K562 (cell line): ENCODE data around the gene DYNLT2B. TPM values are rescaled to one million over a fixed set of nuclear protein-coding genes. Genes with fewer than 3 reads are reported as not detected.

Source experiments
- ARID2 ChIP-seq: fragments of 450-650 bp; IDR thresholded peaks from 2 replicates; pipeline ENCODE4 v1.6.1; 2017; ENCODE audit warnings: antibody characterized with exemption, mild to moderate bottlenecking
- ERF ChIP-seq: fragments of 450-650 bp; formaldehyde crosslinking; IDR thresholded peaks from 2 replicates; pipeline ENCODE4 v1.4.0; 2020; ENCODE audit warnings: mild to moderate bottlenecking, mixed read lengths
- FOXP1 ChIP-seq: sonication (generic); formaldehyde crosslinking; IDR thresholded peaks from 2 replicates; pipeline ENCODE4 v1.8.0; 2022; ENCODE audit warnings: mild to moderate bottlenecking, missing genetic modification reagents
- KAT2B ChIP-seq: IDR thresholded peaks from one replicate; pipeline ENCODE4 v1.6.1; 2012; ENCODE audit warnings: low read depth, mild to moderate bottlenecking, control low read depth, inconsistent platforms, low read length, moderate library complexity
- KAT7 ChIP-seq: sonication (generic); formaldehyde crosslinking; IDR thresholded peaks from 2 replicates; pipeline ENCODE4 v1.8.0; 2022; ENCODE audit warnings: missing genetic modification reagents, mild to moderate bottlenecking, borderline replicate concordance
- KLF16 ChIP-seq: IDR thresholded peaks from 2 replicates; pipeline ENCODE4 v1.6.1; 2016; ENCODE audit warnings: antibody characterized with exemption
- LCOR ChIP-seq: sonication (generic); formaldehyde crosslinking; IDR thresholded peaks from 2 replicates; pipeline ENCODE4 v1.8.0; 2022; ENCODE audit warnings: mild to moderate bottlenecking, missing genetic modification reagents
- MEIS2 ChIP-seq: fragments of 450-650 bp; IDR thresholded peaks from 2 replicates; pipeline ENCODE4 v1.6.1; 2014; ENCODE audit warnings: mild to moderate bottlenecking; ENCODE audit not compliant: partially characterized antibody
- MTA1 ChIP-seq: fragments of 450-650 bp; IDR thresholded peaks from 2 replicates; pipeline ENCODE4 v1.6.1; 2017; ENCODE audit warnings: borderline replicate concordance
- NUFIP1 ChIP-seq: fragments of 450-650 bp; IDR thresholded peaks from 2 replicates; pipeline ENCODE4 v1.6.1; 2018; ENCODE audit not compliant: partially characterized antibody
- SMAD4 ChIP-seq: fragments of 250-450 bp; sonication (Bioruptor Pico); conservative IDR thresholded peaks from 2 replicates; pipeline ENCODE4 v1.8.0; 2021; ENCODE audit warnings: inconsistent platforms, mild to moderate bottlenecking, moderate library complexity
- TRIM24 ChIP-seq, 2 experiments: fragments of 450-650 bp; IDR thresholded peaks; 2 replicates each; pipeline ENCODE4 v1.6.1; 2016
- ZBTB7A ChIP-seq: IDR thresholded peaks from 2 replicates; pipeline ENCODE4 v1.6.1; 2011; ENCODE audit warnings: low read depth, mild to moderate bottlenecking, low read length, moderate library complexity, borderline replicate concordance; ENCODE audit not compliant: control insufficient read depth
- ZNF436 ChIP-seq: fragments of 250-450, 450-650 bp; sonication (Bioruptor Pico); formaldehyde crosslinking; IDR thresholded peaks from 2 replicates; pipeline ENCODE4 v1.7.0; 2020; ENCODE audit warnings: mild to moderate bottlenecking
- polyA plus RNA-seq, 8 experiments: library from polyadenylated mRNA; depleted of rRNA in 4 of 8; stranded (reverse) in 5 of 8; unstranded in 3 of 8; fragments of >200 nt; fragmentation: Nextera tagmentation in 2 of 8; fragmentation: Illumina TruSeq in 1 of 8; extraction: Ambion mirVana in 2 of 8; extraction: Trizol in 1 of 8; gene quantifications; 2 replicates each; pipeline versions ENCODE4 v1.2.1 to v1.2.3, GENCODE V29; 2011 to 2014; ENCODE audit warnings: inconsistent platforms in 1 of 8, missing spikeins in 1 of 8
- total RNA-seq, 7 experiments: library from RNA; depleted of rRNA in 6 of 7; stranded (reverse); fragments of >200 nt in 6 of 7; fragmentation: Illumina TruSeq in 2 of 7; extraction: Trizol in 2 of 7; gene quantifications; 2 replicates each; pipeline versions ENCODE4 v1.2.1 to v1.2.3, GENCODE V29; 2011 to 2021; ENCODE audit warnings: low replicate concordance in 1 of 7
- TF ChIP-seq, protein P1 (sequence below), 2 experiments: fragments of 150-350 bp in 1 of 2; IDR thresholded peaks; 2 replicates each; pipeline ENCODE4 v1.6.1; 2012 to 2016; ENCODE audit warnings: low read depth in 2 of 2, low read length in 2 of 2, mild to moderate bottlenecking in 1 of 2, moderate library complexity in 1 of 2
- TF ChIP-seq, protein P2 (sequence below), 2 experiments: IDR thresholded peaks; 2 replicates each; pipeline ENCODE4 v1.6.1; 2011; ENCODE audit warnings: borderline replicate concordance in 1 of 2, control low read depth in 1 of 2, low read depth in 1 of 2, low read length in 1 of 2, mild to moderate bottlenecking in 1 of 2, mixed read lengths in 1 of 2, moderate library complexity in 1 of 2; ENCODE audit not compliant: insufficient read depth in 1 of 2, insufficient read length in 1 of 2, poor library complexity in 1 of 2, severe bottlenecking in 1 of 2; ENCODE audit errors: extremely low read depth in 1 of 2
- TF ChIP-seq, protein P3 (sequence below): fragments of 250-450 bp; sonication (Bioruptor Pico); IDR thresholded peaks from 2 replicates; pipeline ENCODE4 v1.9.0; 2021; ENCODE audit warnings: mild to moderate bottlenecking
- TF ChIP-seq, protein P4 (sequence below), 2 experiments: fragments of 250-450 bp in 1 of 2; fragments of 450-650 bp in 1 of 2; sonication (Bioruptor Pico) in 1 of 2; IDR thresholded peaks; 2 replicates each; pipeline versions ENCODE4 v1.6.1 to v1.8.0; 2016 to 2021; ENCODE audit warnings: mild to moderate bottlenecking in 2 of 2, moderate library complexity in 2 of 2, missing compliant biosample characterization in 1 of 2, missing genetic modification characterization in 1 of 2

DYNLT2B gene
- total and polyA plus RNA-seq, 9 of the 15 experiments (the other 6 are each of a cell fraction or from before 2014, with no cell fraction given): 6.5 to 19.9 (median 8.7) TPM

DNA sequence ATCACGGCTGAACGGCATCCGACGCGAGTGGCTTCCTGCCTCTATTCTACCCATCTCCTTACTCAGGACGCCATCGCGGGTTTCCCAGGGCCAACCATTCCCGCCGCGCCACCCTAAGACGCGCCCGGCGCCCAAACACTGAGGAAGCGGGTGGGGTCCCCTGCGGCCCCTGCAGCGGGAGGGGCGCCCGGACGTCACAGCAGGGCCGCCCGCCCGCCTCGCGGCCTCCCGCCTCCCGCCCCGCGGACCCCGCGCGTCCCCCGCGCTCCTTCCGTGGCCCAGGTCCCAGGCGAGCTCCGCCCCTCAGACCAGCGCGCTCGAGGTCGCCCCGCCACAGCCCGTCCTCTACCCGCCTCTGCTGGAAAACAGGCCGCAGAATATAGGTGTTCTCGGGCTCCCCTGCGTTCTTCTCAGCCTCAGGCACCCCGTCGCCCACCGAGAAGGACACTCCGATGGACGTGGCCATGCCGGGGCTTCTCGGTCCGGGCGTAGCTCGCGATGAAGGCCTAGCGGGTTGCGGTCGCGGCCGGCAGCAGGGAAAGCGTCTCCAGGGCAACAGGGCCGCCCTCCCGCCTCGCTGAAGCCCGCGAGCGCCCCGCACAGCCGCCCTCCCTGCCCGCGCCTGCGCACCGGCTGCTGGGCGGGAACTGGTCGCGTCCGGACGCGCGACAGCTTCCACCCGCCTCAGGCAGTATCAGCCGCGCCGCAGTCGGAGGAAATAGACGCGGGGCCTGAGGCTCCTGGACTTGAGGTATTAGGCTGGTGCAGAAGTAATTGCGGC lies at the start of gene DYNLT2B (continued):
- TF ChIP-seq, protein P1, sequence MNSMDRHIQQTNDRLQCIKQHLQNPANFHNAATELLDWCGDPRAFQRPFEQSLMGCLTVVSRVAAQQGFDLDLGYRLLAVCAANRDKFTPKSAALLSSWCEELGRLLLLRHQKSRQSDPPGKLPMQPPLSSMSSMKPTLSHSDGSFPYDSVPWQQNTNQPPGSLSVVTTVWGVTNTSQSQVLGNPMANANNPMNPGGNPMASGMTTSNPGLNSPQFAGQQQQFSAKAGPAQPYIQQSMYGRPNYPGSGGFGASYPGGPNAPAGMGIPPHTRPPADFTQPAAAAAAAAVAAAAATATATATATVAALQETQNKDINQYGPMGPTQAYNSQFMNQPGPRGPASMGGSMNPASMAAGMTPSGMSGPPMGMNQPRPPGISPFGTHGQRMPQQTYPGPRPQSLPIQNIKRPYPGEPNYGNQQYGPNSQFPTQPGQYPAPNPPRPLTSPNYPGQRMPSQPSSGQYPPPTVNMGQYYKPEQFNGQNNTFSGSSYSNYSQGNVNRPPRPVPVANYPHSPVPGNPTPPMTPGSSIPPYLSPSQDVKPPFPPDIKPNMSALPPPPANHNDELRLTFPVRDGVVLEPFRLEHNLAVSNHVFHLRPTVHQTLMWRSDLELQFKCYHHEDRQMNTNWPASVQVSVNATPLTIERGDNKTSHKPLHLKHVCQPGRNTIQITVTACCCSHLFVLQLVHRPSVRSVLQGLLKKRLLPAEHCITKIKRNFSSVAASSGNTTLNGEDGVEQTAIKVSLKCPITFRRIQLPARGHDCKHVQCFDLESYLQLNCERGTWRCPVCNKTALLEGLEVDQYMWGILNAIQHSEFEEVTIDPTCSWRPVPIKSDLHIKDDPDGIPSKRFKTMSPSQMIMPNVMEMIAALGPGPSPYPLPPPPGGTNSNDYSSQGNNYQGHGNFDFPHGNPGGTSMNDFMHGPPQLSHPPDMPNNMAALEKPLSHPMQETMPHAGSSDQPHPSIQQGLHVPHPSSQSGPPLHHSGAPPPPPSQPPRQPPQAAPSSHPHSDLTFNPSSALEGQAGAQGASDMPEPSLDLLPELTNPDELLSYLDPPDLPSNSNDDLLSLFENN (IDR thresholded peaks at IDR 0.05; ENCODE audit: low read depth in 2 of 2, low read length in 2 of 2): no peak; a peak in 1 of 4 replicates
- TF ChIP-seq LCOR (CRISPR knock-in tag) (0 out of 2 replicates have a peak, but pooled peaks have one; percentile 14), TRIM24 (IDR thresholded peaks at IDR 0.05) (no peak), KAT2B (no peak), ERF (CRISPR knock-in tag) (peak; percentile 14; the same call in 1 of the 2 replicates), ZBTB7A (peak; percentile 91; the same call in 1 of the 2 replicates), KAT7 (CRISPR knock-in tag) (0 out of 2 replicates have a peak, but pooled peaks have one; percentile 1), SMAD4 (CRISPR knock-in tag) (peak; percentile 56), FOXP1 (CRISPR knock-in tag) (peak; percentile 84; the same call in 1 of the 2 replicates), NUFIP1 (no peak), ARID2 (no peak), MTA1 (peak; percentile 94), KLF16 (peak; percentile 69), ZNF436 (CRISPR knock-in tag) (no peak), MEIS2 (peak; percentile 90)
- TF ChIP-seq, protein P2, sequence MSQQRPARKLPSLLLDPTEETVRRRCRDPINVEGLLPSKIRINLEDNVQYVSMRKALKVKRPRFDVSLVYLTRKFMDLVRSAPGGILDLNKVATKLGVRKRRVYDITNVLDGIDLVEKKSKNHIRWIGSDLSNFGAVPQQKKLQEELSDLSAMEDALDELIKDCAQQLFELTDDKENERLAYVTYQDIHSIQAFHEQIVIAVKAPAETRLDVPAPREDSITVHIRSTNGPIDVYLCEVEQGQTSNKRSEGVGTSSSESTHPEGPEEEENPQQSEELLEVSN (IDR thresholded peaks at IDR 0.05; ENCODE audit: borderline replicate concordance in 1 of 2, extremely low read depth in 1 of 2, insufficient read depth in 1 of 2, insufficient read length in 1 of 2, low read depth in 1 of 2, low read length in 1 of 2, poor library complexity in 1 of 2, severe bottlenecking in 1 of 2): peak; percentile 81 to 94
- TF ChIP-seq, protein P3, sequence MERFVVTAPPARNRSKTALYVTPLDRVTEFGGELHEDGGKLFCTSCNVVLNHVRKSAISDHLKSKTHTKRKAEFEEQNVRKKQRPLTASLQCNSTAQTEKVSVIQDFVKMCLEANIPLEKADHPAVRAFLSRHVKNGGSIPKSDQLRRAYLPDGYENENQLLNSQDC (CRISPR knock-in tag): 0 out of 2 replicates have a peak, but pooled peaks have one; percentile 7
- TF ChIP-seq, protein P4, sequence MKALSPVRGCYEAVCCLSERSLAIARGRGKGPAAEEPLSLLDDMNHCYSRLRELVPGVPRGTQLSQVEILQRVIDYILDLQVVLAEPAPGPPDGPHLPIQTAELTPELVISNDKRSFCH (CRISPR knock-in tag; IDR thresholded peaks at IDR 0.05): no peak
- TF ChIP-seq, protein P4 (tag; IDR thresholded peaks at IDR 0.05): peak; percentile 56; the same call in 1 of the 2 replicates
